K562 (cell line): Measurements from ENCODE around the gene NAA40. TPM values are rescaled to one million over a fixed set of nuclear protein-coding genes. Genes with fewer than 3 reads are reported as not detected.

ENCODE experiments used
- ARID1B ChIP-seq: fragments of 450-650 bp; IDR thresholded peaks from 2 replicates; pipeline ENCODE4 v1.6.1; 2016; ENCODE audit warnings: antibody characterized with exemption, mild to moderate bottlenecking, inconsistent platforms
- CGGBP1 ChIP-seq: fragments of 250-450 bp; sonication (Bioruptor Pico); IDR thresholded peaks from 2 replicates; pipeline ENCODE4 v1.9.0; 2021; ENCODE audit warnings: mild to moderate bottlenecking
- CHD2 ChIP-seq: IDR thresholded peaks from 2 replicates; pipeline ENCODE4 v1.6.1; 2011; ENCODE audit warnings: low read depth, low read length
- FOSL1 ChIP-seq: fragments of 200-800 bp; sonication (Bioruptor generic); conservative IDR thresholded peaks from 2 replicates; pipeline ENCODE4 v1.6.1; 2016; ENCODE audit warnings: missing genetic modification characterization, missing compliant biosample characterization
- FOXA3 ChIP-seq, 2 experiments: fragments of 450-650 bp in 1 of 2; sonication (generic) in 1 of 2; formaldehyde crosslinking; IDR thresholded peaks in 1 of 2; conservative IDR thresholded peaks in 1 of 2; 2 replicates each; pipeline versions ENCODE4 v1.4.0 to v1.8.0; 2020 to 2022; ENCODE audit warnings: mild to moderate bottlenecking in 2 of 2, missing genetic modification reagents in 1 of 2
- HMG20A ChIP-seq: fragments of 450-650 bp; formaldehyde crosslinking; conservative IDR thresholded peaks from 2 replicates; pipeline ENCODE4 v1.4.0; 2020; ENCODE audit warnings: mild to moderate bottlenecking, mixed read lengths
- HMGXB4 ChIP-seq: sonication (generic); formaldehyde crosslinking; IDR thresholded peaks from 2 replicates; pipeline ENCODE4 v1.8.1; 2023; ENCODE audit warnings: mild to moderate bottlenecking, missing genetic modification reagents
- KAT2B ChIP-seq: IDR thresholded peaks from one replicate; pipeline ENCODE4 v1.6.1; 2012; ENCODE audit warnings: low read depth, mild to moderate bottlenecking, control low read depth, inconsistent platforms, low read length, moderate library complexity
- MTF1 ChIP-seq: fragments of 250-450 bp; sonication (Bioruptor Pico); IDR thresholded peaks from 2 replicates; pipeline ENCODE4 v1.9.0; 2021; ENCODE audit warnings: moderate library complexity, mild to moderate bottlenecking, inconsistent platforms, borderline replicate concordance
- NFATC3 ChIP-seq: fragments of 450-650 bp; IDR thresholded peaks from 2 replicates; pipeline ENCODE4 v1.6.1; 2017; ENCODE audit warnings: mild to moderate bottlenecking
- NUFIP1 ChIP-seq: fragments of 450-650 bp; IDR thresholded peaks from 2 replicates; pipeline ENCODE4 v1.6.1; 2018; ENCODE audit not compliant: partially characterized antibody
- PCBP1 ChIP-seq: fragments of 200-400 bp; formaldehyde crosslinking; IDR thresholded peaks from 2 replicates; pipeline ENCODE4 v1.6.1; 2018; ENCODE audit warnings: mild to moderate bottlenecking, low read depth, low read length; ENCODE audit not compliant: poor library complexity, severe bottlenecking
- RAD51 ChIP-seq: fragments of 450-650 bp; IDR thresholded peaks from 2 replicates; pipeline ENCODE4 v1.7.1; 2016; ENCODE audit warnings: low read depth, mild to moderate bottlenecking, borderline replicate concordance
- TAF7 ChIP-seq: fragments of 450-650 bp; IDR thresholded peaks from 2 replicates; pipeline ENCODE4 v1.6.1; 2016; ENCODE audit warnings: missing genetic modification characterization, missing compliant biosample characterization
- TEAD1 ChIP-seq, 2 experiments: fragments of 450-650 bp in 1 of 2; sonication (generic) in 1 of 2; formaldehyde crosslinking; IDR thresholded peaks; 2 replicates each; pipeline versions ENCODE4 v1.4.0 to v1.8.0; 2020 to 2022; ENCODE audit warnings: mild to moderate bottlenecking in 2 of 2, missing genetic modification reagents in 1 of 2
- TRIM28 ChIP-seq: fragments of 450-650 bp; IDR thresholded peaks from 2 replicates; pipeline ENCODE4 v1.6.1; 2017
- XRCC4 ChIP-seq: IDR thresholded peaks from one replicate; pipeline ENCODE4 v1.6.1; 2011; ENCODE audit not compliant: insufficient read depth, insufficient read length; ENCODE audit errors: extremely low read depth
- ZBED1 ChIP-seq: IDR thresholded peaks from 2 replicates; pipeline ENCODE4 v1.6.1; 2014
- ZBTB8A ChIP-seq: fragments of 450-650 bp; IDR thresholded peaks from 2 replicates; pipeline ENCODE4 v1.6.1; 2018; ENCODE audit warnings: mild to moderate bottlenecking, moderate library complexity; ENCODE audit not compliant: partially characterized antibody
- ZNF274 ChIP-seq: IDR thresholded peaks from 2 replicates; pipeline ENCODE4 v1.6.1; 2011; ENCODE audit warnings: low read depth, mild to moderate bottlenecking, low read length, moderate library complexity, borderline replicate concordance
- ZNF707 ChIP-seq: fragments of 250-450 bp; sonication (Bioruptor Pico); conservative IDR thresholded peaks from 2 replicates; pipeline ENCODE4 v1.8.0; 2022; ENCODE audit warnings: inconsistent platforms, mild to moderate bottlenecking, moderate library complexity
- ZNF830 ChIP-seq: fragments of 250-450 bp; sonication (Bioruptor Pico); IDR thresholded peaks from 2 replicates; pipeline ENCODE4 v1.5.0; 2021; ENCODE audit warnings: mild to moderate bottlenecking
- ZZZ3 ChIP-seq: fragments of 450-650 bp; IDR thresholded peaks from 2 replicates; pipeline ENCODE4 v1.6.1; 2016; ENCODE audit warnings: antibody characterized with exemption, mild to moderate bottlenecking, moderate library complexity
- polyA plus RNA-seq, 8 experiments: library from polyadenylated mRNA; depleted of rRNA in 4 of 8; stranded (reverse) in 5 of 8; unstranded in 3 of 8; fragments of >200 nt; fragmentation: Nextera tagmentation in 2 of 8; fragmentation: Illumina TruSeq in 1 of 8; extraction: Ambion mirVana in 2 of 8; extraction: Trizol in 1 of 8; gene quantifications; 2 replicates each; pipeline versions ENCODE4 v1.2.1 to v1.2.3, GENCODE V29; 2011 to 2014; ENCODE audit warnings: inconsistent platforms in 1 of 8, missing spikeins in 1 of 8
- total RNA-seq, 7 experiments: library from RNA; depleted of rRNA in 6 of 7; stranded (reverse); fragments of >200 nt in 6 of 7; fragmentation: Illumina TruSeq in 2 of 7; extraction: Trizol in 2 of 7; gene quantifications; 2 replicates each; pipeline versions ENCODE4 v1.2.1 to v1.2.3, GENCODE V29; 2011 to 2021; ENCODE audit warnings: low replicate concordance in 1 of 7
- TF ChIP-seq, protein P1 (sequence below), 2 experiments: fragments of 150-350 bp in 1 of 2; IDR thresholded peaks; 2 replicates each; pipeline ENCODE4 v1.6.1; 2012 to 2016; ENCODE audit warnings: low read depth in 2 of 2, low read length in 2 of 2, mild to moderate bottlenecking in 1 of 2, moderate library complexity in 1 of 2

NAA40 gene
- total and polyA plus RNA-seq, 9 of the 15 experiments (the other 6 are each of a cell fraction or from before 2014, with no cell fraction given): 6.2 to 39.0 (median 23.1) TPM

DNA sequence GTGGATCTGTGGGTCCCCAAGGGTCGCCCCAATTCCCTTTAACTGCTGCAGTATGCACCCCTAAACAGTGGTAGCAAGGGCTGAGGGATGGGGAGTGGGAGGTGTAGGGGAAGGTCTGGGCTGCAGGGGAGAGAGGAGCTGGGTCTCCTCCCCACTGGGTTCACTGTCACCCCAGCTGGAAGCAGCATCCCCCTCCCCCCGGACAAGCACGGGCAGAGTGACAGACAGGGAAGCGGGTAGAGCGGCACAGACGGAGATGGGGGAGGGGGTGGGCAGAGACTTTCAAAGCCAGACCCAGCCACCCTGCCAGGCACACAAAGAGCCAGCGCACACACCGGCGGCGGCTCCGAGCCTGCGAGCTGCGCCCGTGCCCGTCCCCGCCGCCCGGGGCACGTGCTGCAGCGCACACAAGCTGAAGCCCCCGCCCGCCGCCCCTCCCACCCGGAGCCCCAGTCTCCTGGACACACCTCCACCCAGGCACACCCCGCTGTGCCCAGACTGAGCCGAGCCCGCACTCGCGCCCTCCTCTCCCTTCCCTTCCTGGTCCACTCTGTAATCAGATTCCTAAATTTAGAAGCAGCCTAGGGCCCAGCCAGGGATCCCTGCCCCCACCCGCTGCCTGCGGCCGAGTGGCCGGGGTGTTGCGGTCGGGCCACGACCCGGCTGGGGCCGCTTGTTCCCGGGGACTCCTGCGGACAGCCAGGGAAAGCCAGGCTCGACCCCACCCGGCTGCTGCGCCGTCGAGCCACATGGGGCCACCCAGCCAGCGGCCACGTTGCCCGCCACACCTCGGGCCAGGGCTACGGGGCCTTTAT, 20.9 kb upstream of the NAA40 start (continued):
- TF ChIP-seq HMGXB4 (CRISPR knock-in tag): no peak
- TF ChIP-seq ZBED1: no peak
- TF ChIP-seq, protein P1, sequence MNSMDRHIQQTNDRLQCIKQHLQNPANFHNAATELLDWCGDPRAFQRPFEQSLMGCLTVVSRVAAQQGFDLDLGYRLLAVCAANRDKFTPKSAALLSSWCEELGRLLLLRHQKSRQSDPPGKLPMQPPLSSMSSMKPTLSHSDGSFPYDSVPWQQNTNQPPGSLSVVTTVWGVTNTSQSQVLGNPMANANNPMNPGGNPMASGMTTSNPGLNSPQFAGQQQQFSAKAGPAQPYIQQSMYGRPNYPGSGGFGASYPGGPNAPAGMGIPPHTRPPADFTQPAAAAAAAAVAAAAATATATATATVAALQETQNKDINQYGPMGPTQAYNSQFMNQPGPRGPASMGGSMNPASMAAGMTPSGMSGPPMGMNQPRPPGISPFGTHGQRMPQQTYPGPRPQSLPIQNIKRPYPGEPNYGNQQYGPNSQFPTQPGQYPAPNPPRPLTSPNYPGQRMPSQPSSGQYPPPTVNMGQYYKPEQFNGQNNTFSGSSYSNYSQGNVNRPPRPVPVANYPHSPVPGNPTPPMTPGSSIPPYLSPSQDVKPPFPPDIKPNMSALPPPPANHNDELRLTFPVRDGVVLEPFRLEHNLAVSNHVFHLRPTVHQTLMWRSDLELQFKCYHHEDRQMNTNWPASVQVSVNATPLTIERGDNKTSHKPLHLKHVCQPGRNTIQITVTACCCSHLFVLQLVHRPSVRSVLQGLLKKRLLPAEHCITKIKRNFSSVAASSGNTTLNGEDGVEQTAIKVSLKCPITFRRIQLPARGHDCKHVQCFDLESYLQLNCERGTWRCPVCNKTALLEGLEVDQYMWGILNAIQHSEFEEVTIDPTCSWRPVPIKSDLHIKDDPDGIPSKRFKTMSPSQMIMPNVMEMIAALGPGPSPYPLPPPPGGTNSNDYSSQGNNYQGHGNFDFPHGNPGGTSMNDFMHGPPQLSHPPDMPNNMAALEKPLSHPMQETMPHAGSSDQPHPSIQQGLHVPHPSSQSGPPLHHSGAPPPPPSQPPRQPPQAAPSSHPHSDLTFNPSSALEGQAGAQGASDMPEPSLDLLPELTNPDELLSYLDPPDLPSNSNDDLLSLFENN (IDR thresholded peaks at IDR 0.05; ENCODE audit: low read depth in 2 of 2, low read length in 2 of 2): no peak
- no peak for TF ChIP-seq ZNF830 (CRISPR knock-in tag)
- TF ChIP-seq ZZZ3: no peak
- no peak for TF ChIP-seq ARID1B
- TF ChIP-seq FOXA3 (CRISPR knock-in tag; conservative IDR thresholded peaks at IDR 0.05 in 1 of 2, IDR thresholded peaks at IDR 0.05 in 1 of 2): no peak
- peak; percentile 35; the same call in 1 of the 2 replicates for TF ChIP-seq CHD2
- no peak for TF ChIP-seq RAD51
- TF ChIP-seq XRCC4: no peak
- TF ChIP-seq MTF1: no peak
- TF ChIP-seq ZNF707 (CRISPR knock-in tag): no peak
- TF ChIP-seq NUFIP1: no peak
- no peak for TF ChIP-seq TAF7 (tag)
- TF ChIP-seq ZBTB8A: no peak
- TF ChIP-seq HMG20A (CRISPR knock-in tag): no peak
- no peak for TF ChIP-seq CGGBP1 (CRISPR knock-in tag)
- no peak for TF ChIP-seq ZNF274
- TF ChIP-seq PCBP1: no peak
- TF ChIP-seq FOSL1 (tag): no peak
- TF ChIP-seq TEAD1 (CRISPR knock-in tag; IDR thresholded peaks at IDR 0.05): 0 out of 4 replicates have a peak, but pooled peaks of 1 of the 2 experiments have one; percentile 27
- TF ChIP-seq NFATC3: no peak
- TF ChIP-seq KAT2B: no peak
- TF ChIP-seq TRIM28: no peak
